HG03064 (cell line): Measurements from ENCODE around the gene TJAP1.
"Not testable (repeated sequence)": the region's sequence is repeated elsewhere in the genome, so short reads cannot be mapped to it uniquely, and the experiment has no call there.

Source experiments
- ATAC-seq: cut with Tn5 transposase; IDR thresholded peaks from one replicate; pipeline ENCODE4 v1.9.1; 2021; ENCODE audit warnings: low read depth; ENCODE audit not compliant: unreplicated experiment

Gene TJAP1

DNA sequence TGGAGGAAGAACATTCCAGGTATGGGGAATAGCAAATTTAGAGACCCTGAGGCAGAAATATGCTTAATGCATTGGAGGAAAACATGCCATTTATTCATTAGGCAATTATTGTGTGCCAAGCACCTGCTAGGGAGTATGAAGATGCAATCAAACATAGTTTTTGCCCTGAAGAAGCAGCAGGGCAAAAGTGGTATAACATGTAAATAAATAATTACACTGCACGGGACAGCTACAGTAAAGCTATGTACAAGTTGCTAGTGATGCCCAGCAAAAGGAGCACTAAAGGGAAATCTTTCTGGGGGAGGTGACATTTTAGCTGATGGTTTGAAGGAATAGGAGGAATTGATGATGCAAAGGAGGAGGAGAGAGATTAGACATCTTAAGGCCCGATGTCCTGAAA is 624 bp upstream of the TJAP1 start:
- ATAC-seq, result no peak

DNA sequence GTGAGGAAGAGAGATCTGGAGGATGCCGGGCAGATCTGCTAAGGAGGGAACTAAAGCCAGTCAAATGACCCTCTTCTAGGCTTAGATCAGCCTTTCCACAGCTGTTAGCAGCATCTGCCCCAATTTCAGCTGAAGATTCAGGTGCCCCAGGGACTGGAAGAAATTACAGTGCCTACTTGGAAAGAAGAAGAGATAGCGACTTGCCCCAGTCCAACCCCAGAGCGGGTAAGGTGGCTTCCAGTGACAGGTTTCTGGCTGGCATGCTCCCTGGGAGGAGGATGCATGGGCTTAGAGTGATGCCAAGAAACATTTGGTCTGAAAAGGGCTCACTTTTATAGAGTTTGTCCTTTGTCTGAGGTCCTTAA is 620 bp downstream of the TJAP1 start:
- no peak for ATAC-seq

DNA sequence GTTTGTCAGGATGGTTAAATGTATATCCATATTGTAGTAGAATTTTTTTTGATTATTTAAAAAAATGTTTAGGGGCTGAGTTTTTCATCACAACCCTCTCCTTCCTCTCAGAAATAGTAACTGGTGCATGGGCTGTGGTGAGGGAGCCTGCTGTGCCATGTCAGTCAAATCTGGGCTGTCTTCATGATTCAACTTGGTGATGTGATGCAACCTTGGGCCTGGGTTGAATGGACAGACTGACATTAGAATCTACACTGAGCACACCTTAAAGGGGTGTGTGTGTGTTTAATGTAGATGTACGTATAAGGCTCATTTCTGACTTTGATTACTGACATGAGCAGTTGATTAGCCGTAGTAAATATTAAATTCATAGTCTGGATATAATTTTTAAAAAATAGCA is 3.7 kb downstream of the TJAP1 start:
- no peak for ATAC-seq

DNA sequence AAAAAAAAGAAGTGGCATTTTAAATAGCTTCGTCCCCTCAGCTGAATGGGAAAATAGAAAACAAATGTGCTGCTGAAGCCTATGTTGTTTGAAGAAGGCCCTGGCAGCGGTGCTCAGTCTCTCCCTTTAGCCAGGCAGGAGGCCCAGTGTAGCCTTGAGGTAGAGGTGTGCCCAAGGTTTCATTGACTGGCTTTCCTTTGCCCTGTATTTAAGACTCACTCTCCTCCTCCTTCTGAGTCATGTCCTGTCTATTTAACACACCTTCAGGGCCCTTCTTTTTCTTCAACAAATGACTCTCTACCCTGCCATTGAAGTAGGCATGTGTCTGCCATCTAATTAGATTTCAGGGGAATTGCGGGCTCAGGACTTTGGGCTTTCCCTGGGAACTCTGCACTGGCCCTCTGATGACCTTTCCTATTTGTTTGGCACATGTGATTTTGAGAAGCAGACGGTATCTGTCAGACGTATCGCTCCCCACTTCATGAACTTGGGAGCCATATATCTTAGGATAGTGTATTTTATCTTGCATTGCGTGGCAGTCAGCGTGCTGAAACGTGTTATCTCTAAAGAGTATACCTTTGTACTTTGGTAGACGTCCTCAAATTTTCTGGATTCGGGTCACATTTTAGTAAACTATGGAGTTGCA is 4.3 kb downstream of the TJAP1 start:
- no peak for ATAC-seq

DNA sequence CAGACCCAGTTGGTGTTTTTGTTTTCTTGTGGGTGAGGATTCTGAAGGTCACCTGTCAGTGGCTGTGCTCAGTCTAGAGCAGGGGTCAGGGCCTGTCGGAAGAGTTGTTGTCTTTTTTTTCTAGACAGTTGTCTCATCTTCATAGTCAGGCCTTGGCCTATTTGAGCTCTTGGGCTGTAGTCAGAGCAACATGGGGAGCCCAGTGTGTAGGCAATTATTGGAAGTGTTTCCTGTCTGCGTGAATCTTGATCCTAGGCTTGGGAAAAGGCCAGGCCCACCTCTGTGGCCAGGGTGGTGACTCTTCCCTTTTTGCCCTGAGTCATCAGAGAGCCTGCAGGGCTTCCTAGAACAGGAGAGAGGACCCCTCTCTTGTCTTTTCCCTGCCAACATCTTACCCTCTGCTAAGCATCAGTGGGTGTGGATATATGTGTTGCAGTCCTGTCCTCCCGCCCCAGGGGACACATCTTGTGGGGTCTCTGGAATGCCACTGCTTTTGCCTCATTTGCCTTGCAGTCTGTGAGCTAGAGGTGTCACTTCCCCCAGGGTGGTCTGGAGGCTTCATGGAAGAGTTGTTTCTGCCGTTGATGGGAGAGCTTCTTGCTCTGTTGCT is 11.4 kb downstream of the TJAP1 start:
- no peak for ATAC-seq

DNA sequence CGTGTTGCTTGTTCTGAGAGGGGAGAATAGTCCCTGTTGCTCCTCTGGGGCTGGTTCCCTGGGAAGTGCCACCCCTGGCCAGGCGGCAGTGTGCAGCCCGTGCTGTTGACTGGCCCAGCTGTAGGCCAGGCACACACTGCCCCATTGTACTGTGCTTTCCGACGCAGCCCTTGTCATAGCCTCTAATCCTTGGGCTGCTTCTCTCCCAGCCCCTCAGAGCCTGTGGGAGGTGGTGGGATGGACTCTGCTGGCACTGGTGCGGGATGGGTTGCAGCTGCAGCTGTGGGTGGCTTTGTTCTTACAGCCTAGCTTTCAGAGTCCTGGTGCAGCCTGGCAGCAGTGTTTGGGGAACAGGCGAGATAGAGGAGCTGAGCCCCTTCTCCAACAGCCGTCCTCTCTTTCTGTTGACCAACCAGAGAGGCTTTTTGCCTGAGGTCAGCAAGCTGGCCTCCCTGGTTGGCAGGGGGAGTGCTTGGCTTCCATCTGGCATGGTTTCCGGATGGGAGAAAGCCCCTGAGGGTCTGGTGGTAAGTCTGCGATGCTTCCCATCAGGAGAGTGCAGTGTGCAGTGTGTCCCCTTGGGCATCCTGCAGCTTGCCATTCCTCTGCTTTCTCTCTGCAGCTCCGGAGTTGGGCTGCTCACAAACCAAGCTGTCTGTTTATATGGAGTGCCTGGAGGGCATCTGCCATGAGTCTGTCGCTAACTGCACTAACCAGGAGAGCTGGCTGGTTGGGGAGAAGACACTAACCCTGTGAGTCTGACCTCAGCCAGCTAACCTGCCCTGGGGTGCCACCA is 12.1 kb downstream of the TJAP1 start:
- no peak for ATAC-seq

DNA sequence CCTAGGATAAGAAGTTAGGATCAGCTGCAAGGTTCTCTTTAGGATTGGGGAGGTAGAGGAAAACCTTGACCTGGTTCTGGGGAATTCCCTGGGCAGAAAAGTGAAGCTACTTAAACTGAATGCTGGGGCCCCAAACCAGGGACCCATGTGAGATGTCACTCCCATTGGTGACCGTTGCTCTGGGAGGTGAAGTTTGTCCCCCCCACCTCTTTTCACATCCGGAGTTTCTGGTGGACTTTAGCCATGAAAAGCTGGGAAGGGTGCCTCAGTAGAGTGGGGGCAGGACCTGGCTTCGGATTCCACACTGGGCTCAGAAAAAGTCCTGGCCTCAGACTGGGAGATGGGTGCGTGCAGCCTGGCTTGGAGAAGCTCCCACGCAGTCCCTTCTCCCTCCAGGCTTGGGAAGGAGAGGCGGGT is 13.2 kb downstream of the TJAP1 start:
- no peak for ATAC-seq

DNA sequence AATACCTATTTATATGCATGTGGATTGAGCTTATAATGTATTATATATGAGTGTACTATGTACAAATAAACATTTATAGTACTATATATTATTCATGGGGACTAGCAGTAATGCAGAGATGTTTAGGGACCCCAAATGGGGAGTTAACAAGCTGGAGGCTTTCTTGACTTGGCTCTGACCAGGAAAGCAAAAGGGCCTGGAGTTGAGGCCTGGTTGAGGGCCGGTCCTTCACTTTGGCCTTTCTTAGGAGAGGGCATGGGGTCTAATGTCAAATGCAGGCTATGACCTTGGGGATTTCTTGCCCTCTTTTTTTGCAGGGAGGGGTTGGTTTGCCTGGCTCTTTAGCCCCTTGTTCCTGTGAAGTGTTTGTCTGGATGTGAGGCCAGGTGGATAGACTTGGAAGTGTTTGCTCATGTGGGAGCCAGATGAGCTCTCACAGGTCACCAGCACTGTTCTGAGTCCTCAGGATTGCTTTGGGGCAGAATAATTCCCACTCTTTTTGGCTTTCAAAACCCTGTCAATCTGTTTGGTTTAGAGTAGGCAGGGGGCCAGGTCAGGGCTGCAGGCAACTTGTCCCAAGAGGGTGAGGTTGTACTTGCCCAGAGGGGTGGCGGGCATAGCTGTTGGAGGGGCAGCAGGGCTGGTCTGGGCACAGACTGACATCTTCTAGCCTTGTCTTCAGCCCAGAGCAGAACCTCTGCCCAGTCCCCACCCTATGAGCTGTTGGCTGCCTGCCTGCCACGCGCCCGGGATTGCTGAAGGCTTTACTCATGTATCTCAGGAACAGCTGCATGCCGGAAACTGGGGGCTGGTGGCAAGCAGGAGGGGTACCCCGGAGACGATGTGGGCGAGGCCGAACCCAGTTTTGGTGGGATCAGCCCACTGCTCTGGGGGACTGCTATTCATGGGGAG is 14.6 kb downstream of the TJAP1 start:
- no peak for ATAC-seq

DNA sequence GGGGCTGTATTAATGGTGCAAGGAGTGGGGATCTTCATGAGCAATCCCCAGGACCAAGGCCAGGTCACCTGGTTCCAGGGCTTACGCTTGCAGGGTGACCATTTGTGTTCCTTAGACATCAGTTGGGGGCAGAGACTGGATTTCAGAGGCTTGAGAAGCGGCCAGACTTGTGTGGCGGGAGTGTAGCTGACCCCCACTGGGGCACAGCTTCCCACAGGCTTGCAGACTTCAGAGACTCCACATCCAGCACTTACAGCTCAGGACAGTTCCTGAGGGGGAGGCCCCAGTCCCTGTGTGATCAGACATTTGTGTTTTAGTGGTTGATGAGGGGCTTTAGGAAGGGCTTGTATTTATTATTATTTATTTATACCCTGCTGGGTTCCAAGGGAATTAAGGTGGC is 15.3 kb downstream of the TJAP1 start:
- no peak for ATAC-seq

DNA sequence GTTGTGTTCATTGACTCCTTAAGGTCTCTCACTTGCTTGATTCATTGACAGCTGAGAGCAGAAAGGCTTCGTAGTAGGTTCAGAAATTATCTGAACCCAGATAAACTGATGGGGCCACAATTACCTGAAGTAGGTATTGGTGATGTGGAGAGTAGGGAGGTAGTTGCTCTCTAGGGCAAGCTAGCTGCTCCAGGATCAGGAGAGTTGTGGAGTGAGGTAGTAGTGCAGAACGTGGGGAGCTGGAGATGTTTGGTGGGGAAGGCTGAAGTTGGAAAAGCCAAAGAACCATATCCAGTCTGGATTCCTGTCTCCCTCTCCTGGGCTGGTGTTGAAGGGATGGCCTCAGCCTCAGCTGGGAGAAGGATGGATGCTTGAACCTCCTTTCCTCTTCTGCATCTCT is 15.9 kb downstream of the TJAP1 start:
- ATAC-seq, result no peak

DNA sequence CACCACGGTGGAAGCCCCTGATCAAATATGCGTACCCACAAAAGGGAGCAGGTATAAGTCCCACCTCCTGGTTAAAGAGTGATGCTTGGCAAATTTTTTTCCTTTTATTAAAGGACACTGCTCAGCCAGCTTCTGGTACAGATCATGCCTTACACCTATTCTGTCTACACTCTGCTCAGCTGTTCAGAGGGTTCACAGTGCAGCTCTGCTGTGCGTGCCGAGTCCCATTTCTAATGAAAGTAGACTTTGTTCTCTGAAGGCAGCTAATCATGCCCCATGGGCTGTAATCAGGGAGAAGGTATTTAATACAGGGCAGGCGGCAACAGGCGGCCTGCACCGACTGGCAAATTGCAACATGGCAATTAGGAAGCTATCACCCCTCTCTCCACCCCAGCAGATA is 16.5 kb downstream of the TJAP1 start:
- no peak for ATAC-seq

DNA sequence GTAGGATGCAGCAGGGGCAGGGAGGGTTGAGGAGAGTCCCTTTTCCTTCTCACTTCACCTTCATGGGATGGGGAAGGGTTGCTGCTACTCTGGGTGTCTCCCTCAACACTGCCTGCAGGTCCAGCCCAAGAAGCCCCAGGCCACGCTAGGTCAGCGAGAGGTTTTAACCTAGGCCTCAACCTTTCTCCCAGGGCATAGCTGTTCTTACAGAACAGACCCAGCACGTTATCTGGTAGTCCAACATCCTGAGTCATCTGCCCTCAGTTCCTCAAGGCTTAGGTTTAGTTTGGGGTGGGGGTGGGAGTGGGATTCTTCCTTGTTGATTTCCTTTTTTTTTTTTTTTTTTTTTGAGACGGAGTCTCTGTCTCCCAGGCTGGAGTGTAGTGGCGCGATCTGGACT is 17.0 kb downstream of the TJAP1 start:
- ATAC-seq, result no peak

DNA sequence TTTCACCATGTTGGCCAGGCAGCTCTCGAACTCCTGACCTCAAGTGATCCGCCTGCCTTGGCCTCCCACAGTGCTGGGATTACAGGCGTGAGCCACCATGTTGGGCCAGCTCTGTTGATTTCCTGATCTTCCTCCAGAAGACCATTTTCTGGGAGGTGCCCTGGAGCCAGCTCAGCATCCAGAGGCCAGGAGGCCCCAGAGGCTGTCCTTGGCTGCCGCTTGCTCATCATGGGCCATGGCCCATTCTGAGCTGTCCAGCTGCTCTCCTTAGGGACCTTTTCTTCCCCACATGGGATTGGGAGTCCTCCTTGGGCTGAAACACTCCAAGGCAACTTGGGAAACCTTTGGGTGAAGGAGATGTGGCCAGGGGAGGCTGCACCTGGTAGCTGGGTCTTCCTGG is 17.4 kb downstream of the TJAP1 start:
- no peak for ATAC-seq

DNA sequence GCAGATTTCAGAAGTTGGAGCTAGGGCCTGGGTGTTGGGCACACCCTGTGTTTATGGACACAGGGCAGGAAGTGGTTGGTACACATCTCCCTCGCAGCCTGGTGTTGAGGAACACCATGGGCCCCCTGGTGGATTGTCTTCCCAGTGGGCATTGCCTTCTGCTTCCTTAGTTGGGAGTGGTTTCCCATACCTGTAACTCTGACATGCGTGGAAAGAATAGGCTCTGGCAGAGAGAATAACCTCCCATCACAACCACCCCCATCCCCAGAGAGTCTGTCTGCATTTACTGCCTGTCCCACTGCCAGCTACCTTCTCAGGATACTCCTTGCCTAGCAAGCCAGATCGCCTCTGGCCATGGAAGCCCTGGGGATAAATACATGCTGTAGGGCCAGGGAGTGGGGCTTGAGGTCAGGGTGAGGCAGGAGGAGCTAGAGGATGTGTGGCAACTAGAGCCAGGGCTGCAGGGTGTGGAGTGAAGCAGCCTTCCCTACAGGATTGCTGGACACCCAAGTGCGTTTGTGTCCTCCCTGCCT is 18.1 kb downstream of the TJAP1 start:
- no peak for ATAC-seq

DNA sequence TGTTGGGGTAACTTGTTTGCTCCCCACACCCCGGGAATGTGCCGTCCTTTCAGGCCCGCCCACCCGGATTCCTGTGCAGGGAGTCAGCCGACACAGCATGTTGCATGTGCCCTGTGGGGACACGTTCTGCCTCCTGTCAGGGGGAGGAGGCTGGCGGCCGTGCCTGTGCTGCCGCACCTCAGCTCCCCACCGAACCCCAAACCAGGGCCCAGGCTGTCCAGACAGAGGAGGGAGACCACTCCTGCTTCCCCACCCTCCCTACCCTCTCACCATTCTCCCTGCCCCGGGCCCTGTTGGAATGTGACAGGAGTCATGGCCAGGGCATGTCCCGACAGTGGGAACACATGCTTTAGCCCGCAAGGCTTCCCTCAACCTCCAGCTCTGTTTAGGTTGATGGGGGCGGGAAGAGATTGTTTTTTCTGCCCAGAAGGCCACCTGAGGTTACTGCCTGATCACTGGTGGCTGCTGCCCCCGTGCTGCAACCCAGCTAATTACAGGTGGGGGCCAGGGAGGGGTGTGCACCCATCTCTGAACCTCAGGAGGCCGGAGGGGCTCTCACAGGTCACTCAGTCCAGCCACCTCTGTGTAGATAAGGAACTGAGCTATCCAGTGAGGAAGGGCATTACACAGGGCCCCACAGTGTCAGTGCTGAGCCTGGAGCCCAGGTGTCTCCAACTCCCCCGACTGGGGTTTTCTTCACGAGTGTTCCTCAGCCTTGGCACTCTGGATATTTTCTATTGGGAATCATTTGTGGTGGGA is 19.2 kb downstream of the TJAP1 start:
- no peak for ATAC-seq

DNA sequence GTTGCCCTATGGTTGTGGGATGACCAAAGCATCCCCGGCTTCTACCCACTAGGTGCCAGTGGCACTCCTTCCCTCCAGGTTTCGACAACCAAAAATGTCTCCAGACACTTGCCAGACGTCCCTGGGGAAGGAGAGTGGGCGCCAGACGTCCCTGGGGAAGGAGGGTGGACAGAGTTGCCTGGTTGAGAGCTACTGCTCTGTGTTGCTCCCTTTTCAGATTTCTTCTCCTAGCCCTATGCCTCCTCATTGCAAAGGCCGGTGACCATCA is 19.7 kb downstream of the TJAP1 start:
- no peak for ATAC-seq

DNA sequence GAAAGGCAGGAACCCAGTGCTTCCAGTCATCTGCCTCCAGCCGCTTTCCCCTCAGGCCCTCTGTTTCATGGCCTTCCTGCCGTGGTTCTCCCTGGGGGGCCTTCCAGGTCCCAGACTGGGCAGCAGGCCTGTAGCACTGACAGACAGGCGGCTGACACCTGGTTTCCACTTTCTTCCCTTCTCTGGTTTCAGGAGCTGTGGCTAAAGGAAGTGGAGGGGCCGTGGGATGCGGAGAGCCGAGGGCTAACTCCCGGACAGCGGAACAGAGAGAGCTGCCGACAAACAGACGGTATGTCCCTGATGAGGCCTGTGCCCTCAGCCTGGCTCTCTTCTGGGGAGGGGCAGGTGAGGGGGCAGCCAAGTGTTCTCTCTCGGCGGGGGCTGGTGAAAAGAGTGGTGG is 20.3 kb downstream of the TJAP1 start:
- ATAC-seq, result no peak

DNA sequence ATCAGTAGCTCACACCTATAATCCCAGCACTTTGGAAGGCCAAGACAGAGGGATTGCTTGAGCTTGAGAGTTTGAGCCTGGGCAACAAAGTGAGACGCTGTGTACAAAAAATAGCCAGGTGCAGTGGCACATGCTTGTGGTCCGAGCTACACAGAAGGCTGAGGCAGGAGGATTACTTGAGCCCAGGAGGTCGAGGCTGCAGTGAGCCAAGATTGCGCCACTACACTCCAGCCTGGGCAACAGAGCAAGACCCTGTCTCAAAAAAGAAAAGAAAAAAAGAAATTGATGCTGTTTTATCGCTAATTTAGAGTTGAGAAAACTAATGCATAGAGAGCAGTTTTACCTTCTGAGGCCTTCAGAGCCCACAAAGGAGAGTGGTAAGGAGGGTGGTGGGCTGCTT is 20.9 kb downstream of the TJAP1 start:
- not testable (repeated sequence) for ATAC-seq

DNA sequence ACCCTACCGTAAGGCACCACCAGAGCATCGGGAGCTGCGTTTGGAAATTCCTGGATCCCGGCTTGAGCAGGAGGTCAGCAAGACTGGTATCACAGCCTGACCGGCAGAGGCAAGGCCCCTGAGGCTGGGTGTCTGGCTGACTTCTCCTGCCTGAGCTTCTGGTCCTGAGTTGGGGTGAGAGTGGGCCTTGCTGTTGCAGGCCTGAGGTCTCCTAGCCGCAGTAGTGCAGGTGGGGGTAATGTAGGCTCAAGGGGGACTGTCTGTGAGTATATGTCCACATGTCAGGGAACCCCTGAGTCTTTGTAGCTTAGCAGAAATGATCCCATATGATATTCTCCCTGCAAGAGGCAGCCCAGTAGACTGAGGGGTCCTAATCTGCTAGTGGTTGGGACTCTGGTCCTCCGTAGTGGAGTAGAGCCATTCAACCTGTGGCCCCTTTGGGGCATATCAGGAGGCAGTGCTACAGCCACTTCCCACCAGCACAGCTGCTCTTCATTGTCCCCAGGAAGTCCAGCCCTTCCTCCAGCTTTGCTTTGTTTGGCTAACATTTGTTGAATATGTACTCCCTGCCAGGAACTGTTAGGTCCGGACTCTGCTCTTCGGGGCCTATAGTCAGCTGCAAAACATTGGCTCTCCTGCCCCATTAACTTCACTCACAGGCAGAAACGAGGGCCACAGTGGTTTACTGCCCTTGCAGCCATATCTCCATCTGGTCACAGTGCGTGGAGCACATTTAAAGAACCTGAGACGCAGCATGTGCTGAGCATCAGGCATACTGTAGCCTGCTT is 21.9 kb downstream of the TJAP1 start:
- ATAC-seq, result no peak

DNA sequence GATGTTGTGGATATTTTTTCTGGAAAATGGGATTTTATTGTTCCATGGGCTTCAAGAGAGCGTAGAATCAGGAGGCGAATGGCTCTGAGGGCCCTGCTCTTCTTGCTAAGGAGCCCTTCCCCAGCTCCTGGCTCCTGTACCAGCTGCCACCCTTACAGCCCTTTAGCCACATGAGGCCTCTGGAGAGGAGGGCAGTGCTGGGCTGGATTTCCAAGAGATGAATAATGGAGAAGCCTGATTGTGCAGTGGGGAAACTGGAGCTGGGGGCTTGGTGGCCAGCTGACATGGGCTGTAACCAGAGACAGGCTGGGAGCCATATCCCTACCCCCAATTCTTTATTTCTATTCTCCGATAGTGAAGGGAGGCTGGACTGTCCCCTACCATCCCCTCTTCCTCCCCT is 23.6 kb downstream of the TJAP1 start:
- no peak for ATAC-seq
